HG03457 (cell line): Measurements from ENCODE around the gene FAM20C.

Experiments used
- ATAC-seq: cut with Tn5 transposase; IDR thresholded peaks from one replicate; pipeline ENCODE4 v1.9.1; 2021; ENCODE audit warnings: moderate number of reproducible peaks; ENCODE audit not compliant: unreplicated experiment

Gene FAM20C

DNA sequence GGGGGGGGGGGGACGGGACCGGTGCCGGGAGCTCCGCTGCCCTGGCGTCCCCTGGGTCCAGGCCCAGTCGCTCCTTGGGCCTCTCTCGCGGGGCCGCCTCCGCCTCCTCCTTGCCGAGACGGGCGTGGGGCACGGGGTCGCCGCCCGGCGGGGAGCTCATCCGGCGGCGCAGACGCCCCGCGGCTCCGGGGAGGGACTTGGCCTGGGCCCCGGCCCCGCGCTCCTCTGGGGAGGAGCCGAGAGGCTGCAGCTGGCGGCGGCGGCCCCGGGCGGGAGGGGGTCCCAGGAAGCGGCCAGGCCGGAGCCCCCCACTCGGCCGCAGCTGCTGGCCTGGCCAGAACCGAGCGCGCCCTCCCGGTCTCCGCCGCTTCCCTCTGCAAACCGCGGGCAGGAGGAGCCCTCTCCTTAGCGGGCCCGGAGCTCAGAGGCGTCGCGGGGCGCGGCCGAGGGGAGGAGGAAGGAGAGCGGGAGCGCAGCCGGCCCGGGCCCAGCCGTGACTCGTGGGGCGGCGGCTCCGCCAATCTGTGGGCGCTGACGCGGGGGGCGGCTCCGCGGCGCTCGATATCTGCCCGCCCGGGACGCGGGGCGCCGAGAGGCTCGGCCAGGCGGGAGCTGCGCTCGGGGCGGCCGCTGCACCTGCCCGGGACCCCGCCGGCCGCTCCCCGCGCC is at the start of gene FAM20C:
TSS of gene FAM20C (plus strand) at position 591 of the 669 bp plus-strand sequence. CDS start 629 bp downstream, outside the sequence.
- ATAC-seq = no peak

DNA sequence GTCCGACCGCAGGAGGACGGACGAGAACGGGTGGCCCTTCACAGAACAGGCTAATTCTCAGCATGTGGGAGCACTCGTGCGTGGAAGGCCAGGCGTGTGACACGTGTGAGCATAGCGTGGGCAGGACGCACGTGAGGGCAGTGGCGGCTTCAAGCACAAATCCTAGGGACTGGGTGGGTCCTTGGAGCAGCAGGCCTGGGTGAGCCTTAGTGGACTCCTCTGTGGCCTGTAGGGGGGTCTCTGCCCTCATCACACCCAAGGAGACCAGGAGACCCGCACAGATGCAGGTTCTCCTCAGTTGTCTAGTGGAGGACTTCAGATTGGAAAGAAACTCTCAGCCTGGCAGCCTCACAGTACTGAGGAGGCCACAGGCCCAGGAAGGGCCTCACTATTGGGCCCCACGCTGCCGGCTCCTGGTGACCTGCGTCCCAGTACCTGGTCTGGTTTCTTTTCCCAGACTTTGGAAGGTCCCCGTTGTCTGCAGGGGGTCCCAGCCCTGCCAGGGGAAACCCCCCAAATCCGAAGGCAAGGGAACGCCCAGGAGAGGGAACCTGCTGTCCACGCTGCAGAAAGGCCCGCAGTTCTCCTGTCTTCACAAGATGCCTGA is 49.1 kb upstream of the FAM20C start:
- no peak for ATAC-seq

DNA sequence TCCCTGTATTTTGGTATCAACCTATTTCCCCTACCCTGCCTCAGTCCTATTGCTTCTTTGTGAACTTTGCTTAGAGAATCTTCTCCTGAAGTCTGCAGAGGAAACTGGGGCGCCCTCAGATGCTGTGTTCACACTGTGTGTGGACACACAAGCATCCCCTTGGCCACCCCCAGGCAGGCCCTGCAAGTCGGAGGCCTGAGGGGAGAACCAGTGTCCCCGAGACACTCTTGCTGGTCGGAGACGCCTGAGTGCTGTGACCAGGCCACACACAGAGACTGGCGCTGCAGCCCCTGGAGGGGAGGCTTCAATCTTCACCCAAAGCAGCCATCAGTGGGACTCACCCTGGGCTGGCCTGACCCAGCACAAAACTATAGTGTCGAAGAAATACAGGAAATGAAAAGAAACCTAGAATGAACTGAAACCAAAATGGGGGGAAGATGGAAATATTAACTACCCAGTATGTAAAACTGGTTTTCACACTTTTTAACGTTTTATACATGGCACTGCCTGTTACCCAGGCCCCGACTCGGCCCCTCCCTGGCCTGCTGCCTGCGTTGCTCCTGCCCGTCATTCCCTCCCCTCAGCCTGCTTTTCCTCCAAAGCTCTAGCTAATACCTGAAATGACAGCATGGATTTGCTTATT is 48.4 kb upstream of the FAM20C start:
- no peak for ATAC-seq

DNA sequence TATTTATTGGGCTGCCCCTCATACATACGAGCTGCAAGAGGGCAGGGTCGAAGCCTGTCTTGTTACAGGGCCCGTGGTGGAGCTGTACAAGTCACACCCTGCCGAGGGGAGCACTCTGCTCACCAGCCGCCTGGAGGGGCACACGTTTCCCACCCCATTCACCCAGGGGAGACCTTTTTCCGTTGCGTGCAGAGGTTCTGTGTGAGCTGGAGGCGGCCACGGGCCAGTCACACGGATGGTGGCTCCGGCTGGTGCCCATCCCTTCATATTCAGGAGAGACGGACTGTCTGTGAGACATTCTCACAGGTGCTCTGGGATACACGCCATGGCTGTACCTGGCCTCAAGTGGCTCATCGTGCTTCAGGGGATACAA is 47.9 kb upstream of the FAM20C start:
- ATAC-seq = no peak

DNA sequence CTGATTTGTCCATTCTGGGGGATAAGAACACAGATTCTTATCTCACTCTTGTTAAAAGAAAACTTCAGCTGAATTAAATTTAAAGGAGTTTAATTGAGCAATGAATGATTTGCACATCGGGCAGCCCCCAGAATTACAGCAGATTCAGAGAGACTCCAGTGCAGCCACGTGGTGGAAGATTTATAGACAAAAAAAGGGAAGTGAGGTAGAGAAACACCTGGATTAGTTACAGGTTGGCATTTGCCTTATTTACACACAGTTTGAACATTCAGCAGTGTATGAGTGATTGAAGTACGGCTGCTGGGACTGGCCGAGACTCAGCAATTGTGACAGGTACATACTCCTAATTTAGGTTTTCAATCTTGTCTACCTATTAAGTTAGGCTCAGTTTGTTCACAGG is 46.5 kb upstream of the FAM20C start:
- no peak for ATAC-seq

DNA sequence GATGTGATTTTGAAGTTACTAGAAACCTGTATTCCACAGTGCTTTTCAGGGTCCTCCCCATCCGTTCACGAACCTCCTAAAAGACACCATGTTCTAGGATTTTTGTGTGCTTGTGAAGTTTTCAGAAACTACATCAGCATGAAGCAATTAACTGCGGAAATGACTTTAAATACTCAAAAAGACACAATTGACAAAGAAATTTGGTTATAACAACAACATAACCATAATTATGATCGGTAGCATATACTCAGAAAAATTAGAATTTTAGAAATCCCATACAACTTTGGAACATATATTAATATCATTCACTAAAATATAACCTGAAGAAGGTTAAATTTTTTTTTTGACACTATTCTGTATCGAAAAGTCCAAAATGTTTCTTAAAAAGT is 43.8 kb upstream of the FAM20C start:
- no peak for ATAC-seq

DNA sequence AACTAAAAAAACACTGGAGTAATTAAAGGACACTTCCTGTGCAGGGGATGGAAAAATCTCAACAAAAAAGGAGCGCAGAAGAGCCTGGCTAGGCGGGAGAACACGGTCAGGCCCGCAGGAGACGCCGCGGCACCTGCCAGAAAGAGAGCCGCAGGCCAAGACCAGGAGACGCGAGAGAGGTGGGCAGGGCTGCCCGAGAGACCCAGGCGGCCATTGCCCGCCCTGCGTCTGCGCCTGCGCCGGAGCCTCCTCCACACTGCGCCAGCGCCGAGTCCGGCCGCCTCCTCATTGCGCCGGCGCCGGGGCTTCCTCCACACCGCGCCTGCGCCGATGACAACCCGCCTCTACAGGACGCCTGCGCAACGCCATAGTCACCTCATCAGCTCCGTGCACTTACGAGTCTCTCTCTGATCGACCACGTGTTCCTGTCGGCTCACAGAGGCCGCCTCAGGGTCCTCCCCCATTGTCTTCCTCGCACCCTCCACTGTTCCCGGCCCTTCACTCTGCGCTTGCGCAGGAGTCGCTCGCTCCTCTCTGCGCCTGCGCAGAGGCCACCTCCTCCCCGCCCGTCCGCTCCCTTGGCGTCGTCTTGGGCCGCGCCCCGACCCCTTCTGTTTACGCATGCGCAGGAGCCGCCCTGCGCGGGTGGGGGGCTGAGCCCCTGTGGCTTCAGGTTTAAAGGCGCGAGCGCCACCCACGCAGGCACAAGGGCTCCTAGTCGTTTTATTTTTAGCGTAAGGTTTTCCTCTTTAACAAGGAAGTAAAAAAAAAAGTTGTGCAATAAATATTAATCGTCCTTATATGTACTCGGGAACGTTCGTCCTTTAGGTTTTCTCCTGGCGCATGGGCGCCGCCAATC is 43.2 kb upstream of the FAM20C start:
- ATAC-seq = peak; percentile 94

DNA sequence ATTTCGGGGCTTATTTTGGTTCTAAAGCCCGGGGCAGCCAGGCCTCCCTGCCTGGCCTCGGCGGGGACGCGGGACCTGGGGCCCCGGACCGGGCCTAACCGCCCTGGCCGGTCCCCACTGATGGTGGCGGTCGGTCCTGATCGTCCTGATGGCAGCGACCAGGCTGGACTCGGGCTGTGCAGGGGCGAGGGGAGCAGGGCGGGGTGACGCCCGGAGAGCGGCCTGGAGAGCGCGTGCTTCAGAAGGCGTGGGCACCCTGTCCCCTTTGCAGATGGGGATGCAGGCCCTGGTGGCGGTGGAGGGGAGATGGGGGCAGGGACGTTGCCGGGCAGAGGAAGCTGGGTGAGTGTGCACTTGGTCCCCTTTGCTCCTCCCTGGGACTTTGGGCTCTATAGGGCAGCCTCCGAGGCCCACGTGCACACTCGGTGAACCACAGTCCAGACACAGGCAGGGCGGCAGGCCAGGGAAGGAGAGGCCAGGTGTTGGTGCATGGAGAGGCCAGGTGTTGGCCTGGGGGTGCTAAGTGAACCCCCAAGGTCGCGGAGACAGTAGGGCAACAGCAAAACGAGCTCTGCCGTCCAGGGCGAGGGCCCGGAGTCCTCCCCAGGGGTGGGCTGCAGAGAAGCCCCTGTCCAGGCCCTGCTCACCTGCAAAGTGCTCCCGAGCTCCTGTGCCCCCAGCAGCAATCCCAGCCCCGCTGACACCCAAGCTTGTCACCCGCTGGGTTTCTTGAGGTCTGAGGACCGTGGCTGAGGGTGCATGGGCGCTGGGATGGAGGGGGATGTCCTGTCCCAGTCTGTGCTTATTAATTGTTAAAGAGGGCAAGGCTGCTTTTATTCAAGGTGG is 42.4 kb upstream of the FAM20C start:
- ATAC-seq = peak; percentile 14

DNA sequence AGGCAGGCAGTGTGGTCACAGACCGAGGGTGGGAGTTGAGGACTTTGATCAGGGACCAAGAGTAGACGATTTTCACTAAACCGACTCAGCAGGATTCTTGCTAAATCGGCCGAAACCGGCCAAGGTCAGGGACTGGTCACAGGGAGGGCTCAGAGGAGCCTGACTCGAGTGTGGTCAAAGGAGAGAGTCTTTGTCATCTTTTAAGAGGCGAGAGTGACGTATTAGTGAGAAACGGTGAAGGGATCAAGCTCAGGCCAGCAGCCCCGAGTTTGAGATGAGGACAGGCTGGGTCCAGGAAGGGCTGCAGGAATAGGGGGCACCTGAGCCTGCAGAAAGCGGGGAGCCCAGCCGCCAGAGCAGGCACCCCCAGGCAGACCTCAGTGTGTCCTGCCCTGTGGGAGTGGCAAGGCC is 41.6 kb upstream of the FAM20C start:
- no peak for ATAC-seq

DNA sequence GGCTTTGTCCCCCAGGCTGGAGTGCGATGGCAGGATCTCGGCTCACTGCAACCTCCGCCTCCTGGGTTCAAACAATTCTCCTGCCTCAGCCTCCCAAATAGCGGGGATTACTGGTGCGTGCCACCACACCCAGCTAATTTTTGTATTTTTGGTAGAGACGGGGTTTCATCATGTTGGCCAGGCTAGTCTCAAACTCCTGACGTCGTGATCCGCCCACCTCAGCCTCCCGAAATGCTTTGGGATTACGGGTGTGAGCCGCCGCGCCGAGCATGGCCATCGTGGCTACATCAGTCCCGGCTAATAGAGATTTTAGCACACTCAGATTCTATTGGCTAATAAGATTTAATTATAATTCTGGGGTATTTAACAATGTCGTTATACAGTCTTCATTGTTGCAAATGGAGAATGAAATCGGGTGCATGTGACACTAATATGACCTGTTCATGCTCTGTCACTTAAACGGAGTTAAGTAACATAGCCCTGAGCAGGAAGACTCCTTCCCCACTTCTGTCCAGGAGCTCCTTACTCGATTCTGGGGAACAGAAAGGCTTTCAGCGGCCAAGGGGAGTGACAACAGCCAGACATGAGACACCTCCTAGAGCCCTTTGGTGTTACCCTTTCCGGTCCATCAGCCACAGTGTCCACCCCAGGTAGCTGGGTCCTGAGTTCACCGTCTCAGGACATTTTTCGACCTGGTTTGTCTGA is 40.9 kb upstream of the FAM20C start:
- no peak for ATAC-seq

DNA sequence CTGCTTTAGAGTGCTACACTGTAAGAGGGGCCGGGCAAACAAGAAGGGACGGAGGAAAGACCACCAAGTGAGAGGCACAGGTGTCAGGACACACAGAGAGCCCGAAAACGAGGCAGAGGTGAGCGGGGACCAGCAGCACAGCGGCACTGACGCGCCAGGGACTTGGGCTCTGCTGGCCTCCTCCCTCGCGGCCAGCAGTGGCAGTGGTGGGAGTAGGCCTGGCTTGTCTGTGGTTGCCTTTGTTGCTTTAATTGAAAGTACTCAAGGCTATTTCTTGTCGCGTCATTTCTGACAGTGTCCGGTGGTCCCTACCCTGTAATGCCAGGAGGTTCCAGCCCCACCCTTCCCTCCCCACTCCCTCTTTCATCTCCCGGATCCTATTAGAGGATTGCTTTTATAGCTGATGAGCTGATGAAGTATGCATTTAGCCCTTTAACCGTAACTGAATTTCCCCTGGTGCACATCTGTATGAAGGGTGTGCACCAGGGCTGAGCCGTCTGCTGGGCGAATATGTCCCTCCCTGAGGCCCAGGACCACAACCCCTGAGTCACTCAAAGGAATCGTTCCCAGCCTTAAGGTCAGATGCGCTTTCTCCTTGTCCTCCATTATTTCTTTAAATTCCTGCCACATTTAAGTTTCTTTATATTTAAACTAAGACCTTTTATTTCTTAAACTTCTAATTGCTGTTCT is 39.5 kb upstream of the FAM20C start:
- ATAC-seq = no peak

DNA sequence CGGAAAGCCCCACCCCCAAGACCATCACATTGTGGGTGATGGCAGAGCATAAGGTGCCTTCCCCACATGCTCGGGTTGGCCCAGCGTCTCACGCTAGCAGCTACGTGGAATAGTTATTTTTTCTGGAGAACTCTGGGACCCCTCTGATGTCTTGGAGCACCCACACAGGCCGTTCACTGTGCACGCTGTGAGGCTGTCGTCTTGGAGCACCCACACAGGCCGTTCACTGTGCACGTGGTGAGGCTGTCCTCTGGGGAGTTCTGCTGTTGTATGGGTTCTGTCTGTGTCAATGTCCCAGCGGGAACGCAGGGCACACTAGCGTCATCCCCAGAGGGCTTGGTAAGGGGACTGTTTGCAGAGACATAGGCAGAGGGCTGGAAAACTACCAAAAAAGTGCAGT is 38.8 kb upstream of the FAM20C start:
- ATAC-seq = no peak

DNA sequence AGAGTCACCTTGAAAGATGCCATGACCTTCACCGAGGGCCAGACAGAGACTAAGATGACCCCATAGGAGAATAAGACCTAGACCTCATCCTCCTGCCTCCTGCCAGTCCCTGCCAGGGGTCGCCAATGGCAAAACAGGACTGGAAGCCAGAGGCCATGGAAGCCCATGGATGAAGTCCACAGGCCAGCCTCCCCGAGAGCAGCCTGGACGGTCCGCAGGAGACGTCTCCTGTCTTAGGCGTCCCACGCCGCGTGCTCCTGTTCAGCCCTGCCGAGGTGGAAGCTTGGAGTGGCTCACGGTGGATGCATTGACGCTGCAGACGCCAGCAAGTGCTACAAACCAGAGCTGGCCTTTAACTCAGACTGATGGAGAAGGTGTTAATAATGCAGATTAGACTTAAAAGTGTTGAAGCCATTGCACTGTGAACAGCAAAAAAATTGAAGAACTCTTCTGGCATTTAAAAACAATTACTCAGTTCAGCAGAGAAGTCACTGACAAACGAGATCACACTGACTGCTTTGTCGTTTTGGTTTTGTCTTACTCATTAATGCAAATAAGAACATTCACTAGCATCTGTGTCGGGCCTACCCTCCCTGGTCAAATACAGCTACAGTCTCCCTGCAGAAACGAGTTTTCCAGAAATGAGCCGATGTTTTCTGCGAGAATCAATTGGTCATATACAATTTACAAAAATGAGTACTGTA is 38.1 kb upstream of the FAM20C start:
- ATAC-seq = no peak

DNA sequence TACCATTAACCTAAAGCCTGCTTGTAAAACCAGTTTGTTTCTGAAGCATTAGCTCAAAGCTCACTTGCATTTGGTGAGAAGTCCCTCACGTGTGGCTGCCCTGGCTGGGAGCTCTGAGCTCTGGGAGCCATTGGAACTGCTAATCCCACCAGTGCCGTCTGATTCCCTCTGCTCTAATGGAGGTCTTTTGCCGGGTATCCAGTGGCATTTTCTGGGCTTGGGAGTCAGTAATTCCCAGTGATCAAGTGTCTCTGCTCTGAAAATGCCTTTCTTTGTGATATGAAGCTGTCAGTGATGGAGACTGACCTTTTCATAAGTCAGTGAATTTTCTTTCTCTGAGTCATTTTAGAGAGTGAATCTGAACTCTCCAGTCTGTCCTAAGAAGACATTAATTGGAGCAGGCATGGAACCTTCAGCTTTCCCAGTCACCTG is 36.9 kb upstream of the FAM20C start:
- no peak for ATAC-seq

DNA sequence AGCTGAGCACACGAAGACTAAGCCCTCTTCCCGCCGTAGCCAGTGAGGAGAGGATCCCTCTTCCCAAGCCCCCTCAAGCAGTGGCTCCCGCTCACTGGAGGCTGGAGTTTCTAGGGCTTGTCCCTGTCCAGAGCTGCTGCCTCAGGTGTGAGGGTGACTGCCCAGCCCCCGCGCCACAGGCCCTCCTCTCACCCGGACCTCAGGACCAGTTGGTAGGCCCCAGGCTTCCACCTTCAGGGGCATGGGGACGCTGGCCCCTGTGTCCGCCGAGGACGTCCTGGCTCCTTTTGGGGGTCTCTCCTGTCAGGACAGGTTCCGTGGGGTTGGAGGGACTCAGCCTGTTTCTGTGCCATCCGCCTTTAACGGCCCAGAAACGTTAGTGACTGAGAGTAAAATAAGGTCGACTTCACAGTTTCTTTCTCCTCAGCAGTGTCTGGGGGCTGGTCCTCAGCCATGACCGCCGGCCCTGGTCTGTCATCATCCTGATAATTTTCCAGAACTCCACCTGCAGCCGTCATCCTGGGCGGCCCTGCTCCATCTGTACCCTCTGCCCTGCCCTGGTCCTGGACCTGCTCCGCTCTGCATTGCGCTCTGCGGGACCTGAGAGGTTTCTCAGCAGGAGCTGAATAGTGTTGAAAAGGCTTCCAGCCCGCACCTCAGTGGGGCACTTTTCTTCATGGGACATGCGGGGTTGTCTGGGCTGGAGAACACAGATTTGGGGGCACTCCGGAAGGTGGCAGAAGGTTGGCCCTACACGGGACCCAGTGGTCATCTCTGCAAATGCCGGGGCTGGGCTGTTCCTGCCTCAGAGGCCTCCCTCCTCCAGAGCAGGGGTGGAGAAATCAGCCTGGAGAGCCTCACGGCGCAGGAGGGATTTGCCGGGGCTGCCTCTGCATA is 36.0 kb upstream of the FAM20C start:
- no peak for ATAC-seq

DNA sequence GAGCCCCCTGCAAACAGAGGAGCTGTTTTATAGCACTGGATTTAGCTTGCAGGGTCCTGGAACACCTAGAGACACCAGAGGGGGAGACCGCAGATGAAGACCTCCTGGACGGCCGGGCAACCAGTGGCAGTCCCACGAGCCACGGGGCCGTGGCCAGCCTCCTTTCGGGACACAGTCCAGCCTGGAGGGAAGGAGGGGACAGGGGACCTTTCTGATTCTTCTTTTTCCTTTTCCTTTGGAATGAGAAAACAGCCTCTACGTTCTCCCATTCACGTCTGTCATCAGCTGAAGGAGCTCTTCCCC is 35.4 kb upstream of the FAM20C start:
- ATAC-seq = no peak

DNA sequence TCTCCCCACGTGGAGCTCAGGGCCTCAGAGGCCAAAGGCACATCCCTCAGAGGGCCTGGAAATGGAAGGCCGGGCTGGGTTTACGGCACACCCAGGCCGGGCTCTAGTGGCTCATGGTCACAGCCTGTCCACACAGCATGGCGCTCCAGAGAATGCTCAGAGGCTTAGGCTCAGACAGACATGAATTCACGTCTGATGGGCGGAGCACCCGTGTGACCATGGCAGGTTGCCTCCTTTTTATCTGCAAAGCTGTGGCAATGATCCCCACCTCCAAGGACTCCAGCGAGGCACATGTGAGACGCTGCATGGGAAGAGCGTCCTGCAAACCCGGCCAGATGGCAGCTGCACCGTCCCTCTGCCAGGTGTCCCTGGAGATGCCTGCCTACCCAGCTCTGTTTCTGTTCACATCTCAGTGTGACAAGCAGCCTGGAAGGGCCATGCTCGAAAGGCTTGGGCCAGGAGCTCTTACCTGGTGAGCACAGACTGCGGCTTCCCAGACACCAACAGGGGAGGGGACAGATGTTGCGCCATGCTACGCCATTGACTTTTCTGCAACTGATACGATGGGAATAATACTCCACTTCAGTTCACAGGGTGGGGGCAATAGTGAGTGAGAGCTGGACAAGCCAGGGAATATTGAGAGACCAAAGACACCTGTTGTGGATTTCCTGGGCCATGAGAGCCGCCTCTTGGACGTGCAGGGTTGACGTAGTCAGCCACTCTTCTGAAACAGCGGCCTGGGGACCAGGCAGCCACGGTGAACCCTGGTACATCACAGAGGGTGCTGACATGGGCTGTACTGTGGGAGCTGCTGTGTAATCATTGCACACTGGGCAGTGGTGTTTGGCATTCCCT is 34.4 kb upstream of the FAM20C start:
- ATAC-seq = no peak
